Mesenteric fat pad (tissue), 1 donor: ENCODE data around the gene MMEL1. TPM values are rescaled to one million over a fixed set of nuclear protein-coding genes. Genes with fewer than 3 reads are reported as not detected.
A peak's percentile ranks its signal among the peaks of the same experiment; 100 is the strongest.

Experiments used
- DNase-seq: peaks from one replicate; pipeline ENCODE4 v3.0.0-alpha.2; 2020; ENCODE audit warnings: low spot score
- total RNA-seq: library from RNA; stranded (reverse); fragmentation: NEBNext Ultra II Directional; extraction: Animal tissue kit (Norgen Biotek cat#: 25700); gene quantifications from one replicate; pipeline ENCODE4 v1.2.1, GENCODE V29; 2021
- donor health status: DM: yes; HTN: yes; CAD: no.

Gene MMEL1
- total RNA-seq, 1 donor from 2014 or later, result 3.2 TPM

DNA sequence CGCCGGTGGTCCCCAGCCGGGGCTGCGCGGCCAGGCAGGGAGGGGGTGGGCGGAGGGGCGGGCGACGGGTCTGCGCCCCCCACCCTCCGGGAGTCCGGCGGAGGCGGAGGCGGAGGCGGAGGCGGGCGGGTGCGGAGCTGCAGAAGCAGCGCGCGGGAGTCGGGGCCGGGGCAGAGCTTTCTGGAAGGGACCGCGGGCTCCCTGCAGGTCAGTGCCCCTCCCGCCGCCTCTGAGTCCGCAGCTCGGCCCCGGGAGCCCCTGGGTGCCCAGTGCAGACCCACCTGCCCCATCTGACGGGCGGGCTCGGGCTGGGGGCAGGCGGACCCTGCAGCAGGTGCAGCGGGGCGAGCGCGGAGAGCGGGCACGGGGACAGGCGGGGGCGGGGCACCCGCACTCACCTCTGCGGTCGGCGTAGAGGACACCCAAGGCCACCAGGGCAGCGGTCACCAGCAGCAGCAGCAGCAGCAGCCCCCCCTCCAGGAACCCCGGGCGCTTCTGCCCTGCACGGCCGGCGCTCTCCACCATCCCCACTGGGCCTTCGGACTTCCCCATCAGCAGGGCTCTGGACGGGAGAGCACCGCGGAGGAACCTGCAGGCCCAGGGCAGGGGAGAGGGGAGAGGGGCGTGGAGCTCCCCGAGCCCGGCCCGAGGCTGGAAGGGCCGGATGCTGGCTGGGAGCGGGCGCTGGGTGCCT, 3.7 kb downstream of the MMEL1 start:
- DNase-seq, result no peak

DNA sequence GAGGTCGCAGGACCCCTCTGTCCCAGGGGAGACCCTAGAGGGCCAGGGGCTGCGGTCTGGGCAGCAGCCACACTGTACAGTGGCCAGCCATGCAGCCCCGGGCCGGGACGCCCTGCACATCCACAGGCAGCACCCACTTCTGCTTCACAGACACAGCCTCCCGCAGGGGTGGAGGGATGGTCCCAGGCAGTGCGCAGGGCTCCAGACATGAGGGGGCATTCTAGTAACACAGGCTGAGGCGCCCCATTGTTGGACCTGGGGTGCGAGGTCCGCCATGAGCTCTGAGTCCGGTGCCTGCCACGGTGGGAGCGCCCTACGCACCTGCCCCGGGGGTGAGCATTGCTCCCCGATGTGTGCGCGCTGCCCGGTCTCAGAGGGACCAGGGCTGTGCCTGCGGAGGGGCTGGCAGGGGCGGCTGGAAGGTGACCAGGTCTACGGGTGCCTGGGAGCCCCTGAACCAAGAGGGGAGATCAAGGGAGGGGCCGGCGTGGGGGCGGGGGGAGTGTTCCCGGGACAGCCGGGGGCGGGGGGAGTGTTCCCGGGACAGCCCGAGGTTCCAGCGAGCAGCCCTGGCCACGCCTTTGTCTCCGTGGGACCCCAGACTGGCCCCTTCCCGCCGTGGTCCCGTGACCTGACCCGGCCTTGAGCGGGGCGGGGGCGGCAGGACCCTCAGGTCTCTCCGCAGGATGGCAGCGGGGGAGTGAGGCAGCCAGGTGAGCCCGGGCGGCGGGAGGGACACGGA, 4.5 kb downstream of the MMEL1 start:
- no peak for DNase-seq

DNA sequence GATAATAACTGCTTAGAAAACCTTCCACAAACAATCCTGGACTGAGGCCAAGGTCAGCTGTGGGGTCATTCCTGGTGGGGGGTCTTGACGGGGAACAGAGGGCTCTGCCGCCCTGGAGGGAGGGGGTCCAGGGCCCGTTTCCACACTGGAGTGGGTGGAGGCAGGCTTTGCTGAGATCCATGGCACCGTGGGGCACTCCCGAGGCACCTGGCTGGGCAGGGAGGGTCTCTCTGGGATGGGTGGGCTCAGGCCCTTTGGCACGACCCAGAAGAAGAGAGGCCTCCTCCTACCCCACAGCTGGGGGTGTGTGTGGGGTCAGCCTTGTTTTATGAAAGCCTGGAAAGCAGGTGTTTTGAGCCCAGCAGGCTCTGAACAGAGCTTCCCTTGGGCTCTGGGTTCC, 5.1 kb downstream of the MMEL1 start:
- DNase-seq, result no peak

DNA sequence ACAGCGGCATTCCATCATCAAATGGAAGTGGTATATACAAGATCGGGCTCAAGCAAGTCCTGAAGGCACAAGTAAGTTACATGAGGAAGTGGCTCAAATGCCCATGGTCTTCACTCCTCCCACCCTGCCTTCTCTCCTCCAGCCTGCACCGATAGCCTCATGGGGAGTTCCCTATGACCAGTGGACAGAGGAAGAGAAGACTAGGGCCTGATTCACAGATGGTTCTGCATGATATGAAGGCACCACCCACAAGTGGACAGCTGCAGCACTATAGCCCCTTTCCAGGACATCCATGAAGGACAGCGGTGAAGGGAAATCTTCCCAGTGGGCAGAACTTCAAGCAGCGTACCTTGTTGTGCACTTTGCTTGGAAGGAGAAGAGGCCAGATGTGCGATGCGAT, 7.1 kb downstream of the MMEL1 start:
- peak; percentile 28 for DNase-seq

DNA sequence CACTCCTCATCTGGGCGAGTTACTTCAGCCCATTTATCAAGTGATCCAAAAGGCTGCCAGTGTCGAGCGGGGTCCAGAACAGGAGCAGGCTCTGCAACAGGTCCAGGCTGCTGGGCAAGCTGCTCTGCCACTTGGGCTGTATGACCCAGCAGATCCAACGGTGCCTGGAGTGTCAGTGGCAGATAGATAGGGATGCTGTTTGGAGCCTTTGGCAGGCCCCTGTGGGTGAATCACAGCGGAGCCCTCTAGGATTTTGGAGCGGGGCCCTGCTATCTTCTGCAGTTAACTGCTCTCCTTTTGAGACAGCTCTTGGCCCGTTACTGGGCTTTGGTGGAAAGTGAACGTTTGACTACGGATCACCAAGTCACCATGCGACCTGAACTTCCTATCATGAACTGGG, 7.5 kb downstream of the MMEL1 start:
- DNase-seq, result peak; percentile 69

DNA sequence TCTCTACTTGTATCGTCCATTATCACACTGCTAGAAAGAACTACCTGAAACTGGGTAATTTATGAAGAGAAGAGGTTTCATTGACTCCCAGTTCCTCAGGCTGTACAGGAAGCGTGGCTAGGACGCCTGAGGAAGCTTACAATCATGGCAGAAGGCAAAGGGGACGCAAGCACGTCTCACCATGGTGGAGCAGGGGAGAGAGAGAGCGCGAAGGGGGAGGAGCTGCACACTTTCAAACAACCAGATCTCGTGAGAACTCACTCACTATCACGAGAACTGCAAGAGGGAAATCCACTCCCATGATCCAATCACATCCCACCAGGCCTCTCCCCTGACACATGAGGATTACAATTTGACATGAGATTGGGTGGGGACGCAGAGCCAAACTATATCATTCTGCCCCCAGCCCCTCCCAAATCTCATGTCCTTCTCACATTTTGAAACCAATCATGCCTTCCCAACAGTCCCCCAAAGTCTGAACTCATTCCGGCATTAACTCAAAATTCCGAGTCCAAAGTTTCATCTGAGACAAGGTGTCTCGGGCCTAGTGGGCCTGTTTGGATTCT, 8.0 kb downstream of the MMEL1 start:
- peak; percentile 47 for DNase-seq

DNA sequence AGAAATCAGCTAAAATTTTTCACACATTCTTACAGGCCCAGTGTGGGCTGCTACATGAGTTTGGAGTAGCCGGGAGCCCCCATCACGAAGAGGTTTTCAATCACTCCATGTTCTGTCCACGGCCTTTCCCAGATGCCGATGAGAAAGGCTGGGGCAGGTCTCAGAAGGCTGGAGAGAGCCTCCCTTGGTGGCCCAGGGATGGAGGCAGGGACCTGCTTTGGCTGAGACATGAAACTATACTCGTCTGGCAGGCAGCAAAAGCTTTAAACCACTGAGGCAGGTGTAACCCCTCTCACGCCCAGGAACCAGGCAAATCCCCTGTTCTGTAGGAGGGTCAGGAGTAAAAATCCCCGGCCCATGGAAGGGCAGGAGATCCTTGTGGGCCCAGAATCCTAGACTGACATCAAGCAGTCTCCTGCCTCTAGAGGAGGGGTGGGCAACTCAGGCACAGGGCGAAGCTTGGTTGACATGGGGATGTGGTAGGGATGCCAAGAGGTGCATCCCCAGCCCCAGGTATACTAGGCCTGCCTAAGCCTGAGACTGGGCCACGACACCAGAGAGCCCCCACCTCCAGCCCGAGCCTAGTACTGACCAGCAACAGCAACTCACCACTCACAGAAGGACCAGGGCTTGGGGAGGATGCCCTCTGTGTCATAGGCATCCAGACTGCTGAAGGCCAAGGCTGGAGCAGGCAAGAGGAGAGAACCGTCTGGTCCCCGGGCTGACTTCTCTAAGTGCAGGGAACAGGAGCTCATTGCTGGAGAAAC, 9.1 kb downstream of the MMEL1 start:
- peak; percentile 53 for DNase-seq

DNA sequence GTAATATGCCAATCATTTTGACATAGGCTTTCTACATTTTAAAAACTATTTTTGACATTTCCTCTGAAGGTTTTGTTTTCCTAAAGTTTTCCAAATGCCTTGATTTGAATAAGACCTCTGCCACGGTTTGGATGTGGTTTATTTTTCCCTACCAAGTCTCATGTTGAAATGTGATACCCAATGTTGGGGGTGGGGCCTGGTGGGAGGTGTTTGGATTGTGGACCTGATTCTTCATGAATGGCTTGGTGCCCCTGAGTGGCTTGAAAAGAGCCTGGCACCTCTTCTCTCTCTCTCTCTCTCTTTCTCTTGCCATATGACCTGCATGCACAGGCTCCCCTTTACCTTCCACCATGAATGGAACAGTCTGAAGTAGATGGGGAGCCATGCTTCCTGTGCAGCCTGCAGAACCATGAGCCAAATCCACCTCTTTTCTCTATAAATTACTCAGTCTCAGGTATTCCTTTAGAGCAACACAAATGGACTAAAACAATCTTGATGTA, 14.8 kb downstream of the MMEL1 start:
- peak; percentile 6 for DNase-seq

DNA sequence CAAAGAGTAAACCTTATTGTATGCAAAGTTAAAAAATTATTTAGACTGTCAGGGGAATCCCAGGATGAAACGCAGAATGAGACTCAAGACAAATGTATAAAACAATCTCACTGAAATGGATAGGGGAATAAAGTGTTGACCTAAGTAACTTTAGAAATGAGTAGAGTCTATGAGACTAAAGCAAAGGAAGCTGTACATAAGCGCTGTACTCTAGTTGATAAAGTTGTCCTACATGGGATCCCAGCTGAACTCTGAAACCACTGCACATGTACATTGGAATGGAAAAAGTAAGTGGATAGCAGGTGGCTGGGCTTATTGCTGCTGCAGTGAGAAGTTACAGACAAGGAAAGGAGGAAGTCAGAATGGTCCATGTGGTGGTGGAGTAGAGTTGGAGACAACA, 18.7 kb downstream of the MMEL1 start:
- DNase-seq, result no peak

DNA sequence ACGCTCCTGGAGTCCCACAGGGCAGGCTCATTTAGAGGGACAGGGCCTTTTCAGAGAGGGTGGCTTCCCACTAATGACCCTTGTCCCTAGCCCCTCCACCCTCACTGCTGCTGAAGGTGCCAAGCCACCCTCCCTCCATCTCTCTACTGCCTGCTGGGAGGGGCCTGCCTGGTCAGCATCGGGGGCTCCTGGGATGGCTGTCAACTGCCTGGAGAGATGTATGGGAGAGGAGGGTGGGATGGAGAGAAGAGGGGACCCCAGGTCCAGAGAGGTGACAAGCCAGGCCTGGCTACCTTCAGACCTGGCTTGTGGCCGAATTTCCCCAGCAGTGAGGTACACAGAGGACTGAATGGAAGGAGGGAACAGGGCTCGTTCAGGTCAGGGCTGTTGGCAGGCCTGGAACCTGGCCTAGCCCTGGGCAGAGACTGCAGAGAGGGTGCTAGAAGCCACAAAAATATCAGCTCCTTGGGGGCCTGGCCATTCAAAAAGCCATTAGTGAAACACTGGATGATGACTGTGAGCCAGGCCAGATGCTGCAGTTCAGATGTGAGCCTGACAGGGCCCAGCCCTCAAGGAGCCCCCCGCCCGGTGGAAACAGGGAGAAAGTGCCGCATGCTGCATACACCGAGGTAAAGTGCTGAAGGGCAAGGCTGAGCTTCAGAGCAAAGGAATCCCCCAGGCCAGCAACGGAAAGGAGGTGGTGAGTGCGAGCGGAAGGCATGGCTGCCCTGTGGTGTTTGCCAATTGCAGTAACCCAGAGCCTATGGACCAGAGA, 20.0 kb downstream of the MMEL1 start:
- DNase-seq, result peak; percentile 65

DNA sequence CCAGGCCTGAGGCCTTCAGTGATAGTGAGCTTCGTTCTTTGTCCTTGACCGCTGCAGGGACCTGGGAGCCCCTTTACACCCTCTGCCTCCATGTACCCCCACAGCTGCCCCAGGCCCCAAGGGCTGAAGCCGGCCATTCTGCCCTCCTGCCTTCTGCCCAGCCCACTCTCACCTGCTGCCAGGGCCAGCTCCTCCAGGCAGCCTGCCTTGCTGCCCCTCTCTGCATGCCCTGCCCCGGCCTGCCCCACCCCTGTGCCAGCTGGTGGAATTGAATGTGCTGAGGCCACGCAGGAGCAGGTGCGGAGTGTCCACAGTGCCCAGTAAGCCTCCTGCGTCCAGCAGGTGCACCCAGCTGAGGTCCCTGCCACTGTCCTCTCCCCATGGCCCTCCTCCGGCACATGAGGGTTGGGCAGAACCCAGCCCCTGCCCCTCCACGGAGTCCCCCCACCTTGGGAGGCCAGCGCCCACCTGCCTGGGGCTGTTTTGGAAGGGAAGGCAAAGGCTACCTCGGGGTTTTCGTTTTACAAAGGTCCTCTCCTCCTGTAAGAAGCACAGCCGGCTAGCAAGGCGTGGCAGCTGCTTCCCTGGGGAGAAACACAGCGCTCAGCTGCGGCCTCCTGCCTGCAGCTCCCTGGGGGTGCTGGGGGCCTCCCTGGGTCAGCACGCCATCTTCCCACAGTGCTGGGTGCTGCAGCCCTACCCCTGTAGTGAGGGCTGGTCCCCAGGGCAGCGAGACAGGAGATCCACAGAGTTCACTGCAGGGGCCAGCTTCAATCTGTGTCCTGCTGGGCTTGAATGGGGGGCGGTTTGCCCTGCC, 21.0 kb downstream of the MMEL1 start:
- peak; percentile 87 for DNase-seq

DNA sequence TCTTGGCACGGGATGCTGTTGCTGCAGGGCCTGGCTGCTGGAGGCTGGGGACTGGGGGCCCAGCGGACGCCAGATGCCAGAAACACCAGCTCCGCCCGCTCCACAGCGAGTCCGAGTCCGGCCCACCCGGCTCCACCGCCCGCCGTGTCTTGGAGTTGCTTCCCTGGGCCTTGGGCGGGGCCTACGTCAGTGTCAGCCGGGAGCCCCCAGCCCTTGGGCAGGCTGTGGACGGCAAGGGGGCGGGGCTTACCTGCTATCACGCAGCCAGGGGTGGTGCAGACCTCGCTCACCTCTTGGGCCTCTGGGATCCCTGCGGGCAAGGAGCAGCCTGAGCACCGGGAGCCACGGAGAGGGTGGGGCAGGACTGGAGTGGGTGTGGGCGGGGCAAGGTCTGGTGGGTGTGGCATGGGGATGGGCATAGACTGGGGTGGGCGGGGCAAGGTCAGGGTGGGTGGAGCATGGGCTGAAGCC, 21.8 kb downstream of the MMEL1 start:
- peak; percentile 83 for DNase-seq

DNA sequence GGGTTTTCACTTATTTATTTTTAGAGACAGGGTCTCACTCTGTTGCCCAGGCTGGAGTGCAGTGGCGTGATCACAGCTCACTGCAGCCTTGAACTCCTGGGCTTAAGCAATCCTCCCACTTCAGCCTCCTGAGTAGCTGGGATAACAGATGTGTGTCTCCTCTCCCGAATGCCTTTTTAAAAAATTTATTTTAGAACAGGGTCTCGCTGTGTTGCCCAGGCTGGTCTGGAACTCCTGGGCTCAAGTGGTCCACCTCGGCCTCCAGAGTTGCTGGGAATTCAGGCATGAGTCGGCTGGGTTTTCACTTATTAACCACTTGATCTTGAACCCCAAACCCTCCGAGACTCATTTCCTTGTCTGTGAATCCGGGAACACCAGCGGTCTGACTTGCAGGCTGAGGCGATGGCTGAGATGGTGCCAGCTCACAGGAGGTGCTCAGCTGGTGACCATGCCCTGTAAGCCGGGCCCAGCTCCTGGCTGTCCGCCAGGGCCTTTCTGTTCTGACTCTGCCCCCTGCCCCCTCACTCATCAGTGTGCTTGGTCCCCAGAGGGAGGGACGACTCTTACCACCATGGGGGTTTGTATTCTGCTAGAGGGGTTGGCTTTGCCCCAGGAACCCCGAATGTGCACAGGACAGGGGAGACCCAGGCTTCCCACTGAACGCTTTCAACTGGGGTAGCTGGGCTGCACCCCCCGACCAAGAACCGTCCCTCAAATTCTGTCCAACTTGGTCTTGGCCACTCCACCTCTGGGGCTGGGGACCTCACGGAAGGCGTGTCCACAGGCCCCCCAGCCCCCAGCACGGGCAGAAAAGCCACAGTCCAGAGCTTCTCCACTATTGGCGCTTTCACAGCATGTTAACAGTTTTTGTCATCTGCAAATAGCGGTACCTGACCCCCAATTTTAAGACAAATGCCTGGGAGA, 22.5 kb downstream of the MMEL1 start:
- DNase-seq, result peak; percentile 81

DNA sequence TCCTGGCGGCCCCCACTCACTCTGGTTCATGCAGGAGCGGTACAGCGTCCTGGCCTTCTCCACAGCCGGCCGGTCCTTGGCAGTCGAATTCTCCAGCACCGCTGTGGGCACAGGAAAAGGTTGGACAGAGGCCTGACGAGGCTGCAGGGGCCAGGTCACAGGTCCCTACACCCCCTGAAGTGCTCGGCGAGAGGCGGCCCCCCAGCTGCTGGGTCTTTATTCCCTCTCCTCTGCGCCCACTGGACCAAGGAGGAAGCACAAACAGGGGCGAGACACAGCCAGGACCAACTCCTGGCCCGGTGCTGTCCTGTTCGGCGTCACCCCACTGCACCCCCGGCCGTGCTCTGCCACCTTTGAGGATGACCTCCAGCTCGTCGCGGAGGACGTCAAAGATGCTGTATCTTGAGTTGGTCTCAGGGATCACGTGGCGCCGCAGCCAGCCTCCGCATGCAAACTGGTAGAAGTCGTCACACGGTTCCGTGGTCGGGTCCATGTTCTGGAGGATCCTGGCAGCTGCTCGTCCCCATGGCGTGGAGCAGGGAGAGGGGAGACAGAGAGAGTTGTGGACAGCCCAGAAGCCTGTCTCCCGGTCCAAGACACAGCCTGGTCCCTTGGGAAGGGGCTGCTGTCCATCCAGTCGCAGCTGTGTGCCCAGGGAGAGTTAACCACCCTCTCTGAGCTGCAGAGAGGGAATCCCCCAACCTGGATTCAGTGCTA, 23.3 kb downstream of the MMEL1 start:
- DNase-seq, result peak; percentile 84

DNA sequence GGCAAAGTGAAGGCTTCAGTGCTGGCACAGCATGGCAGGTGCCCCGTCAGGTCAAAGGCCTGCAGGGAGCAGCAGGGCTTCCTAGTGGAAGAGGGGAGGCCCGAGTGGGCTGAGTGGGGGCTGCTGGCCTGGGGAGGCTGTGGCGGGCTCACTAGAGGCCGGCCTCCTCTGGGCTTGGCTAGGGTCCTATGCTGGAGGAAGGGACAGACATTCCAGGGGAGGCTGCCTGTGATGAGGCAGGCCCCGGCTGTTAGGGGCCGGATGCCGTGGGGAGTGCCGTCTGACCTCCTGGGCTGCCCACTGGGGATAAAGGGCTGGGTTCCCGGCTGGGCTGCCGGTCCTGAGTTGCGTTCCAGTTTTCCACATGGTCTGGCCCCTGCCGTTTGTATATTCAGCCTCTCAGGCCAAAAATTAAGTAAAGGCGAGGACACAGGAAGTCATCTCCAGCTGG, 25.1 kb downstream of the MMEL1 start:
- peak; percentile 72 for DNase-seq

DNA sequence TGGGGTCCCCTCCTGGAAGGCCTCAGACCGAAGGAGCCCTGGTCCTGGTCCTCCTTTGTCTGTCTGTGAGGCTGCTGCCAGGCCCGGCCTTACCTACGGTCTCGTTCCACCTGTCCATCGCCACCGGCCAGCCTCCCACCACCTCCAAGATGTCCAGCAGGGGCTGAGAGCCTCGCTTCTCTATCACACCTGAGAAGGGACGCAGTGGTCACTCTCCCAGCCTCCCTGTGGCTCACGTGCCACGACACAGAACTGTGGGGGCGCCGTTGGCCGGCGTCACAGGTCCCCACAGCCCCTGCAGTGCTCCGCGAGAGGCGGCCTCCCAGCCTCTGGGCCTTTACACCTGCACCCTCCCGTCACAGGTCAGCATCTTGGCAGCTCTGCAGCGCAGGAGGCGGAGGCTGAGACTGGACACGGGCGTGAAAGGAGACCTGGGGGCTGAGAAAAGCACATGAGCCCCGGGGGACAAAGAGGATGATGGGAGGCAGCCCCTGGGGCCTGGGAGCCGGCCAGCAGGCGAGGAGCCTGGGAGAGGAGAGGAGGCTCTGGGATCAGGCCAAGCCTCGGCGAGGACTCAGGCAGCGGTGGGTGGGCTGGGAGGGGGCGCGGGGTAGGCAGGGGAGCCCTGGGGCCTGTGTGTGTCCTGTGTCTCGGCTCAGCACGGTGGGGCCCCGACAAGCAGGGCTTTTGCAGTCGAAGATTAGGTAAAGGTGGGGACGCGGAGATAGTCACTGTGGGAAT, 25.8 kb downstream of the MMEL1 start:
- peak; percentile 85 for DNase-seq

DNA sequence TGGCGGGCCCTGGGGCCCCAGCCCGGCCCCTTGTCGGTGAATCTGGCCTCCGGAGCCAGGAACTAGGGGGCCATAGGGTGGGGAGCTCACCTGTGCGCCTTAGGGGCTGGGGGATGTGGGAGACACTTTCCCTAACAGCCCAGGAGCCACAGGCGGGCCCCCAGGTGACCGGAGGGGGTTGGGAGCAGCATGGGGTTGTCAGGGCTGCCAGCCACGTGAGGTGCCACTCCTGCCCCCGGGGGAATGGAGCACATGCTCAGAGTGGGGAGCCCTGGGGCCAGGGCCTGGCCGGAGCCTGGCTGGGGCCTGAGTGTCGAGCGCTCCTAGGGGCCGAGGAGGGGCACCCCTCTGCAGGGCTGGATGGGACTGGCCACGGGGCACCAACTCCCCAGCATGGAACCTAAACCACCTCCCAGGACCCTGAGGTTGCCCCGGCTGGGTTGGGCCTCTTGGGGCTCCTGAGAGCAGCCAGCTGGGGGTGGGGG, 26.4 kb downstream of the MMEL1 start:
- DNase-seq, result peak; percentile 57
